Hepatocyte (in vitro differentiated cells): ENCODE measurements around the gene OGG1. TPM values are rescaled to one million over a fixed set of nuclear protein-coding genes. Genes with fewer than 3 reads are reported as not detected.

Experiments
- DNase-seq: peaks from one replicate; pipeline ENCODE4 v3.0.0-alpha.2; 2016; ENCODE audit warnings: low spot score
- H2AFZ ChIP-seq: fragments of 200-600 bp; sonication (generic); 2 replicates; pipeline ENCODE4 v1.6.0; 2016; ENCODE audit warnings: antibody characterized with exemption, mild to moderate bottlenecking
- H3K27ac ChIP-seq: fragments of 200-600 bp; sonication (generic); 2 replicates; pipeline ENCODE4 v1.5.1; 2016; ENCODE audit warnings: mild to moderate bottlenecking
- H3K27me3 ChIP-seq: fragments of 200-600 bp; sonication (generic); 2 replicates; pipeline ENCODE4 v1.6.1; 2016
- H3K36me3 ChIP-seq: fragments of 200-600 bp; sonication (generic); replicated peaks from 2 replicates; pipeline ENCODE4 v1.5.1; 2016; ENCODE audit warnings: low read depth; ENCODE audit not compliant: insufficient read depth
- H3K4me1 ChIP-seq: fragments of 200-600 bp; sonication (generic); 2 replicates; pipeline ENCODE4 v1.5.1; 2016; ENCODE audit warnings: mild to moderate bottlenecking, moderate library complexity; ENCODE audit not compliant: insufficient read depth
- H3K4me2 ChIP-seq: fragments of 200-600 bp; sonication (generic); 2 replicates; pipeline ENCODE4 v1.6.0; 2016
- H3K4me3 ChIP-seq: fragments of 200-600 bp; sonication (generic); 2 replicates; pipeline ENCODE4 v1.5.1; 2016; ENCODE audit warnings: mild to moderate bottlenecking
- H3K79me2 ChIP-seq: fragments of 200-600 bp; sonication (generic); 2 replicates; pipeline ENCODE4 v1.6.0; 2017; ENCODE audit warnings: mild to moderate bottlenecking
- H3K9me2 ChIP-seq: fragments of 200-600 bp; sonication (generic); replicated peaks from 2 replicates; pipeline ENCODE4 v1.6.0; 2017; ENCODE audit warnings: mild to moderate bottlenecking; ENCODE audit not compliant: insufficient read depth
- H3K9me3 ChIP-seq: fragments of 200-600 bp; sonication (generic); 2 replicates; pipeline ENCODE4 v1.5.1; 2016; ENCODE audit warnings: low read depth, mild to moderate bottlenecking
- H4K20me1 ChIP-seq: fragments of 200-600 bp; sonication (generic); 2 replicates; pipeline ENCODE4 v1.6.0; 2016; ENCODE audit warnings: mild to moderate bottlenecking; ENCODE audit not compliant: insufficient read depth, poor library complexity, severe bottlenecking
- EZH2 ChIP-seq: fragments of 200-600 bp; sonication (generic); IDR thresholded peaks from 2 replicates; pipeline ENCODE4 v1.6.1; 2016; ENCODE audit warnings: antibody characterized with exemption, mild to moderate bottlenecking, borderline replicate concordance
- EZH2phosphoT487 ChIP-seq: fragments of 200-600 bp; sonication (generic); IDR thresholded peaks from one replicate; pipeline ENCODE4 v1.6.1; 2018; ENCODE audit warnings: antibody characterized with exemption, mild to moderate bottlenecking, low read depth, moderate library complexity; ENCODE audit not compliant: unreplicated experiment, severe bottlenecking
- WGBS: methylation state at CpG from one replicate; pipeline ENCODE4 v1.1.6; 2016; ENCODE audit warnings: low lambda C conversion rate; ENCODE audit errors: missing lambda C conversion rate; 5-methylcytosine and 5-hydroxymethylcytosine counted together
- polyA plus RNA-seq: library from polyadenylated mRNA; unstranded; fragments of >200 nt; fragmentation: Nextera tagmentation; extraction: Ambion mirVana; gene quantifications from 2 replicates; pipeline ENCODE4 v1.2.1, GENCODE V29; 2016
- total RNA-seq: library from RNA; depleted of rRNA; stranded (reverse); fragments of >200 nt; gene quantifications from 2 replicates; pipeline ENCODE4 v1.2.3, GENCODE V29; 2014
- TF ChIP-seq, protein P1 (sequence below): fragments of 200-600 bp; sonication (generic); IDR thresholded peaks from 2 replicates; pipeline ENCODE4 v1.5.1; 2016; ENCODE audit warnings: antibody characterized with exemption, mild to moderate bottlenecking; ENCODE audit not compliant: poor library complexity

Gene OGG1
- total and polyA plus RNA-seq, 2 experiments from 2014 or later = 34.7 to 43.2 TPM

DNA sequence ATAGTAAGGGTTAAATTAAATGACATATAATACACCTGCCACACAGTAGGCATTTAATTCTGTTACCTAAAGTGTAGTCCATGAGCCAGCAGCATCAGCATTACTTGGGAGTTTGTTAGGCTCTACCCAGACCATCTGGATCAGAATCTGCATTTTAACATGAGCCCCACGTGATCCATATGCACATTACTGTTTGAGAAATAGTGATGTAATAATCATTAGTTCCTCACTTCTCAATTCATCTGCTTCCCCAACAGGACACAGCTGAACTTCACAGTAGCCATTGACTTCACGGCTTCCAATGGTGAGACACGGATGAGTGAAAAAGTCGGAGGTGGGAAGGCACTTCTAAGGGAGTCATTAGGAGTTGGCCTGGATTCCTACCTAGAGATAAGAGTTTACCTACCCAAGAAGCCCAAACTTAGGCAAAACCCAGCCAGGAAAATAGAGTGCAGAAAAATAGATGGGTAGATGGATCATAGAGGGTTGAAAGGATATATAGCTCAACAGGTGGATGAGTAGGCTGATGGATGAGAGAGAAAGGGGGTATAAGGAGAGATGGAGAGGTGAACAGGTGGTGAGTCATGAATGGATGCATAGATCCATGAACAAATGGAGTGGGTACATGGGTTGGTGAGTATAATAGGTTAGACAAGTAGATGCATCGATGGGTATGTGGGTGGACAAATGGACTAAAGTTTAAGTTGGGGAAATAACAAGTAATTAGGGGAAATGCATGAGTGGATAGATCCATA is 32.8 kb upstream of the OGG1 start:
- DNase-seq = no peak
- peaks cover 6% of the 10 kb centered on the region for H3K4me1 ChIP-seq
- no peaks in the 10 kb centered on the region for H4K20me1 ChIP-seq
- no peak overlapping the region for H3K27ac ChIP-seq
- no peaks in the 10 kb centered on the region for H3K27me3 ChIP-seq
- H3K9me3 ChIP-seq = no peaks in the 10 kb centered on the region
- H3K79me2 ChIP-seq = no peaks in the 10 kb centered on the region
- TF ChIP-seq EZH2phosphoT487 (no peak), EZH2 (no peak)
- TF ChIP-seq, protein P1, sequence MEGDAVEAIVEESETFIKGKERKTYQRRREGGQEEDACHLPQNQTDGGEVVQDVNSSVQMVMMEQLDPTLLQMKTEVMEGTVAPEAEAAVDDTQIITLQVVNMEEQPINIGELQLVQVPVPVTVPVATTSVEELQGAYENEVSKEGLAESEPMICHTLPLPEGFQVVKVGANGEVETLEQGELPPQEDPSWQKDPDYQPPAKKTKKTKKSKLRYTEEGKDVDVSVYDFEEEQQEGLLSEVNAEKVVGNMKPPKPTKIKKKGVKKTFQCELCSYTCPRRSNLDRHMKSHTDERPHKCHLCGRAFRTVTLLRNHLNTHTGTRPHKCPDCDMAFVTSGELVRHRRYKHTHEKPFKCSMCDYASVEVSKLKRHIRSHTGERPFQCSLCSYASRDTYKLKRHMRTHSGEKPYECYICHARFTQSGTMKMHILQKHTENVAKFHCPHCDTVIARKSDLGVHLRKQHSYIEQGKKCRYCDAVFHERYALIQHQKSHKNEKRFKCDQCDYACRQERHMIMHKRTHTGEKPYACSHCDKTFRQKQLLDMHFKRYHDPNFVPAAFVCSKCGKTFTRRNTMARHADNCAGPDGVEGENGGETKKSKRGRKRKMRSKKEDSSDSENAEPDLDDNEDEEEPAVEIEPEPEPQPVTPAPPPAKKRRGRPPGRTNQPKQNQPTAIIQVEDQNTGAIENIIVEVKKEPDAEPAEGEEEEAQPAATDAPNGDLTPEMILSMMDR = no peak
- no peak overlapping the region for H3K4me2 ChIP-seq
- no peaks in the 10 kb centered on the region for H3K9me2 ChIP-seq
- H3K36me3 ChIP-seq = no peaks in the 10 kb centered on the region
- WGBS = 91% methylated on average over 5 of the region's 5 CpGs
- no peak overlapping the region for H2AFZ ChIP-seq
- H3K4me3 ChIP-seq = no peak overlapping the region

DNA sequence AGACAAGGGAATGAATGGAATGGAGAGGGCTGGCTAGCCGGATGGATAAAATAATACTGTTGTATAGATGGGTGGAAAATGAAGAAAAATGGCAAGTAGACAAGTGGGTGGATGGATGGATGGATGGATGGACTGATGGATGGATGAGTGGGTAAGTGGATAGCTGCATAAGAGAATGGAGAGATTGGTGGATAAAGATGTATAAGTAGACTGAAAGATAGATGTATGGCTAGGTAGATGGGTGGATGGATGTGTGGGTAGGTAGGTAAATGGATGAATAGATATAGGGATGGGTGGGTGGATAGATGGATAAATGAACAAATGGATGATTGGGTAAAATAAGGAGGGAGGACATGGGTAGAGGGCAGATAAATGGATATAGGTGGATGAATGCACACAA is 32.2 kb upstream of the OGG1 start:
- WGBS = 81% methylated on average over 1 of the region's 1 CpG
- TF ChIP-seq EZH2phosphoT487 = no peak
- TF ChIP-seq, protein P1 = no peak
- TF ChIP-seq EZH2 = no peak
- H3K36me3 ChIP-seq = no peaks in the 10 kb centered on the region
- no peak for DNase-seq
- no peak overlapping the region for H2AFZ ChIP-seq
- H3K27ac ChIP-seq = no peak overlapping the region
- no peaks in the 10 kb centered on the region for H4K20me1 ChIP-seq
- H3K27me3 ChIP-seq = no peaks in the 10 kb centered on the region
- no peaks in the 10 kb centered on the region for H3K9me3 ChIP-seq
- no peaks in the 10 kb centered on the region for H3K9me2 ChIP-seq
- peaks cover 6% of the 10 kb centered on the region for H3K4me1 ChIP-seq
- H3K4me3 ChIP-seq = no peak overlapping the region
- no peak overlapping the region for H3K4me2 ChIP-seq
- H3K79me2 ChIP-seq = no peaks in the 10 kb centered on the region

DNA sequence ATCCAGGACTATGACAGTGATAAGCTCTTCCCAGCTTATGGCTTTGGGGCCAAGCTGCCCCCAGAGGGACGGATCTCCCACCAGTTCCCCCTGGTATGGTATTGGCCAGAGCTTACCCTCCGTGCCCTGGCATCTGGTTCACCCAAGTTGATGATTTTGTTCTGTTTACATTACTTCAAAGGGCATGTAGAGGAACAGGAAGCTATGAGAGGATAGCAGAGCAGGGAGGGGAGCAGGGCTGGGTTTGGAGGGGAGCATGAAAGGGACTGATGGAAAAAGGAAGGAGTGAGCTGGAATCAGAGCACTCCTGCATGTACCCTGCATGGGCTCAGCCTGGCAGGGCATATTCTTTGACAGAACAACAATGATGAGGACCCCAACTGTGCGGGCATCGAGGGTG is 31.6 kb upstream of the OGG1 start:
- no peak overlapping the region for H3K4me3 ChIP-seq
- 68% methylated on average over 4 of the region's 4 CpGs for WGBS
- H4K20me1 ChIP-seq = no peaks in the 10 kb centered on the region
- H3K9me3 ChIP-seq = no peaks in the 10 kb centered on the region
- no peak overlapping the region for H3K4me2 ChIP-seq
- H3K36me3 ChIP-seq = no peaks in the 10 kb centered on the region
- no peaks in the 10 kb centered on the region for H3K9me2 ChIP-seq
- DNase-seq = no peak
- peaks cover 6% of the 10 kb centered on the region for H3K4me1 ChIP-seq
- H3K79me2 ChIP-seq = no peaks in the 10 kb centered on the region
- TF ChIP-seq EZH2phosphoT487 (no peak), EZH2 (no peak)
- TF ChIP-seq, protein P1 = no peak
- H3K27ac ChIP-seq = no peak overlapping the region
- H2AFZ ChIP-seq = no peak overlapping the region
- H3K27me3 ChIP-seq = no peaks in the 10 kb centered on the region
